Measurements from ENCODE around the gene OR11H6.
"Not testable (repeated sequence)": the region's sequence is repeated elsewhere in the genome, so short reads cannot be mapped to it uniquely, and the experiment has no call there.

The OR11H6 gene

GRCh38 chr14:20264361-20264760 is 40.9 kb downstream of the OR11H6 start:
- DNase-seq = not testable (repeated sequence)

GRCh38 chr14:20274062-20274461 is 50.6 kb downstream of the OR11H6 start:
- DNase-seq = no peak

Measured in stimulated activated CD4-positive, alpha-beta T cell treated with anti-CD3 and anti-CD28 coated beads, Interleukin-1b, Interleukin-23, amount 100 ng/mL, for 48 hours (primary cell).